GM21825 (cell line): ENCODE results near the gene DSG2.

Experiments
- ATAC-seq: cut with Tn5 transposase; IDR thresholded peaks from one replicate; pipeline ENCODE4 v1.9.1; 2021; ENCODE audit warnings: mild to moderate bottlenecking, moderate library complexity; ENCODE audit not compliant: unreplicated experiment

The DSG2 gene

DNA sequence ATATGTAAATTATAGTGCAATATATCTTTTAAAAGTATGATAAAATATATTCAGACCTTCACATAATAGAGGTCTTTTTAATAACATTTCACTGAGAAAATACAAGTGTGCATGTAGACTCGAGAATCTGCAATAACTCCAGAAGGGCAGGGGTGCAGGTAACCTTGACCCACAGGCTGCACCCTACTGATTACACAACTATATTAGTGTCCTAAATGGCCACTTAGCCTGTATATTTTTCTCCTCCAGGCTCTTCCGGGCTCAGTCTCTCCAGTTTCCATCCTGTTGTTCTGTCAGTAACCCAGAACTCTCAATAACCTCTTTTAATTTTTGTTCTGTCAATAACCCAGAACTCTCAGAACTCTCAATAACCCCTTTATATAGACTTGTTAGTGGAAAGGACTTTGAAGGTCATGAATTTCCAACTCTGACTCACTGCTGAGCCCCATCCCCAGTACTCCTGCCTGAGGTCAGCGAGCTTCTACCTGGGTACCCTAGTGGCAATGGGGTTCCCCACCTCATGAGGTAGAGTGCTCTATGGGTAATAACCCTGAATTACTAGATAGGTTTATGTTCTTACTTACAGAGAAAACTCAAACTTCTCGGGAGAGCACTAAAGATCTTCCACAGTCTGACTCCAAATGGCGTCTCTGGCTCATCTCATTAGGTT lies 85.3 kb downstream of the DSG2 start:
- ATAC-seq = no peak

DNA sequence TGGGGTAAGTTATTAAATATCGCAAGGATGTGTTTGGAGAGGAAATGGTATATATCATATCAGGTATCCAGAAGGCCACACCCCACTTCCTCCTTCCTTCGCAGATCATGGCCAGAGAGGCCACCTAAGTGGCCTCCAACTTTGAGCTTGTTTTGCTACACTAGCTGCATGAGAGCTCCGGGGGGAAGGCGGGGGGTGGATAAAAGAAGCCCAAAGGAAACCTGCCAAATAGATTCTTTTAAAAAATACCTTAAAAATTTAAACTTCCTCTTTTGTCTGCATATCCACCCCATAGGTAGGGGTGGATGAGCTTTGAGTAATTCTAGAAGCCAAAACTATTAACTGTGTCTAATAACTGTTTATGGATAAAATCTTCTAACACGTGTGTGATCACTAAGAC lies 88.0 kb downstream of the DSG2 start:
- ATAC-seq = no peak

DNA sequence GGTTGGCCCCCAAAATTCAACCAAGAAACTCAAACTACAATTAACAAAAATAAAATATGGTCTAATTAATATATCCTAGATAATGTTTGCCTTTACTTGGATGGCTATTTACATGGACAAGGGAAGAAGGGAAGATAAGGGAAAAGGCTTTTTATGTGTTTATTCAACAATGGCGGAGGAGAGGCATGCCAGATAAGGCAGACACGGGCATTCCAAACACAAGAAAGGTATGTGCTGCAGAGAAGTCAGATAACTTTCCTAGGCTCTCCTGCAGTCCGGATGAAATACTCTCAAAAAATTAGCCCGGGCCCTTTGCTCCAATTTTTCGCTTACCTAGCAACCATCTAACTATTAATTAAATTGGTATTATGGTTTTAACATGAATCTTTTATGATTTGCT lies 88.6 kb downstream of the DSG2 start:
- ATAC-seq = no peak

DNA sequence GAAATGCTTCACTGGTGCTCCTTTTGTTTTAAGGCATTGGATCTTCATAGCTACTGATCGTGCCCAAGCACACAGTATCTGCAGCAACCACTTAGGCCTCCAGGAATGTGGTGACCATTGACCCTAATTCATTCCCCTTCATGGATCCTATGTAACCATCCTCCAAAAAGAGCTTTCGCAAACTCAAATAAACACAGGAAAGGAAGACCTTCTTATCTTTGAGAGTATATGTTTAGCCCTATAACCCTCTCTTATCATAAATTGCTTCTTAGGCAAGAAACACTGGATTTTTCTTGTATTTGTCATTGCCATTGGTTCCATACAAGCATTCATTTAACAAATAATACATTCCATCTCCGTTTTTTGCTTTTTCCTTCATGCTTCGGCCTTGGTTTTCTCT lies 89.6 kb downstream of the DSG2 start:
- ATAC-seq = no peak

DNA sequence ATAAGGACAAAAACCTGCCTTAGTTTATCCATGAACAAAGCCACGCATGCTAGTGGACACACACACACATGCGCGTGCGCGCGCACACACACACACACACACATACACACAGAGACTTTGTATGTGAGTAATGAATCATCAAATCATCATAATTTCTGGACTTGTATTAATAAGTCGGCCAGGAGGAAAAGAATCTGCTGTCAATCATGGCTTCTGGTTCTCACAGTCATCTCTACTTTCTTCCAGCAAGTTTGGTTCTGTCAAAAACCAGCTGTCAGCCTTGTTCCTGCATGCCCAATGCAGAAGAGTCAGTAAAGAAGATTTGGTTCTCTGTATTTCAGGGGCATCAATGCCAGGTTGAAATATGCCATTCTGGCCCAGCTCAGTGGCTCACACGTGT lies 92.6 kb downstream of the DSG2 start:
- no peak for ATAC-seq

DNA sequence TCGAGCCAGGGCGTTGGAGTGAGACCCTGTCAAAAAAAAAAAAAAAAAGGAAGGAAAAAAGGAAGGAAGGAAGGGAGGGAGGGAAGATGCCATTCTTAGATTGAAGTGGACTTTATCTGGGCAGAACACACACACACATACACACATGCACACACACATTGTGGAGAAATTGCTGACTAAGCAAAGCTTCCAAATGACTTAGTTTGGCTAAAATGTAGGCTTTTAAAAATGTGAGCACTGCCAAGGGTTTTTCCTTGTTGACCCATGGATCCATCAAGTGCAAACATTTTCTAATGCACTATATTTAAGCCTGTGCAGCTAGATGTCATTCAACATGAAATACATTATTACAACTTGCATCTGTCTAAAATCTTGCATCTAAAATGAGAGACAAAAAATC lies 93.1 kb downstream of the DSG2 start:
- no peak for ATAC-seq

DNA sequence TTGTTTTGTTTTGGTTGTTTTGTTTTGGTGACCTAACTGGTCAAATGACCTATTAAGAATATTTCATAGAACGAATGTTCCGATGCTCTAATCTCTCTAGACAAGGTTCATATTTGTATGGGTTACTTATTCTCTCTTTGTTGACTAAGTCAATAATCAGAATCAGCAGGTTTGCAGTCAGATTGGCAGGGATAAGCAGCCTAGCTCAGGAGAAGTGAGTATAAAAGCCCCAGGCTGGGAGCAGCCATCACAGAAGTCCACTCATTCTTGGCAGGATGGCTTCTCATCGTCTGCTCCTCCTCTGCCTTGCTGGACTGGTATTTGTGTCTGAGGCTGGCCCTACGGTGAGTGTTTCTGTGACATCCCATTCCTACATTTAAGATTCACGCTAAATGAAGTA lies 93.7 kb downstream of the DSG2 start, which contains the start of gene TTR:
TTR (plus strand) TSS at position 250 of the 400 bp plus-strand sequence; CDS start at position 276, 26 bp downstream.
- ATAC-seq = no peak

DNA sequence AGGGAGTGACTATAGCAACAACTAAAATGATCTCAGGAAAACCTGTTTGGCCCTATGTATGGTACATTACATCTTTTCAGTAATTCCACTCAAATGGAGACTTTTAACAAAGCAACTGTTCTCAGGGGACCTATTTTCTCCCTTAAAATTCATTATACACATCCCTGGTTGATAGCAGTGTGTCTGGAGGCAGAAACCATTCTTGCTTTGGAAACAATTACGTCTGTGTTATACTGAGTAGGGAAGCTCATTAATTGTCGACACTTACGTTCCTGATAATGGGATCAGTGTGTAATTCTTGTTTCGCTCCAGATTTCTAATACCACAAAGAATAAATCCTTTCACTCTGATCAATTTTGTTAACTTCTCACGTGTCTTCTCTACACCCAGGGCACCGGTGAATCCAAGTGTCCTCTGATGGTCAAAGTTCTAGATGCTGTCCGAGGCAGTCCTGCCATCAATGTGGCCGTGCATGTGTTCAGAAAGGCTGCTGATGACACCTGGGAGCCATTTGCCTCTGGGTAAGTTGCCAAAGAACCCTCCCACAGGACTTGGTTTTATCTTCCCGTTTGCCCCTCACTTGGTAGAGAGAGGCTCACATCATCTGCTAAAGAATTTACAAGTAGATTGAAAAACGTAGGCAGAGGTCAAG lies 94.7 kb downstream of the DSG2 start:
- no peak for ATAC-seq

DNA sequence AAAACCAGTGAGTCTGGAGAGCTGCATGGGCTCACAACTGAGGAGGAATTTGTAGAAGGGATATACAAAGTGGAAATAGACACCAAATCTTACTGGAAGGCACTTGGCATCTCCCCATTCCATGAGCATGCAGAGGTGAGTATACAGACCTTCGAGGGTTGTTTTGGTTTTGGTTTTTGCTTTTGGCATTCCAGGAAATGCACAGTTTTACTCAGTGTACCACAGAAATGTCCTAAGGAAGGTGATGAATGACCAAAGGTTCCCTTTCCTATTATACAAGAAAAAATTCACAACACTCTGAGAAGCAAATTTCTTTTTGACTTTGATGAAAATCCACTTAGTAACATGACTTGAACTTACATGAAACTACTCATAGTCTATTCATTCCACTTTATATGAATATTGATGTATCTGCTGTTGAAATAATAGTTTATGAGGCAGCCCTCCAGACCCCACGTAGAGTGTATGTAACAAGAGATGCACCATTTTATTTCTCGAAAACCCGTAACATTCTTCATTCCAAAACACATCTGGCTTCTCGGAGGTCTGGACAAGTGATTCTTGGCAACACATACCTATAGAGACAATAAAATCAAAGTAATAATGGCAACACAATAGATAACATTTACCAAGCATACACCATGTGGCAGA lies 97.3 kb downstream of the DSG2 start:
- ATAC-seq = no peak

DNA sequence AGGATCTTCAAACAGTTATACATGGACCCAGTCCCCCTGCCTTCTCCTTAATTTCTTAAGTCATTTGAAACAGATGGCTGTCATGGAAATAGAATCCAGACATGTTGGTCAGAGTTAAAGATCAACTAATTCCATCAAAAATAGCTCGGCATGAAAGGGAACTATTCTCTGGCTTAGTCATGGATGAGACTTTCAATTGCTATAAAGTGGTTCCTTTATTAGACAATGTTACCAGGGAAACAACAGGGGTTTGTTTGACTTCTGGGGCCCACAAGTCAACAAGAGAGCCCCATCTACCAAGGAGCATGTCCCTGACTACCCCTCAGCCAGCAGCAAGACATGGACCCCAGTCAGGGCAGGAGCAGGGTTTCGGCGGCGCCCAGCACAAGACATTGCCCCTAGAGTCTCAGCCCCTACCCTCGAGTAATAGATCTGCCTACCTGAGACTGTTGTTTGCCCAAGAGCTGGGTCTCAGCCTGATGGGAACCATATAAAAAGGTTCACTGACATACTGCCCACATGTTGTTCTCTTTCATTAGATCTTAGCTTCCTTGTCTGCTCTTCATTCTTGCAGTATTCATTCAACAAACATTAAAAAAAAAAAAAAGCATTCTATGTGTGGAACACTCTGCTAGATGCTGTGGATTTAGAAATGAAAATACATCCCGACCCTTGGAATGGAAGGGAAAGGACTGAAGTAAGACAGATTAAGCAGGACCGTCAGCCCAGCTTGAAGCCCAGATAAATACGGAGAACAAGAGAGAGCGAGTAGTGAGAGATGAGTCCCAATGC lies 98.3 kb downstream of the DSG2 start:
- ATAC-seq = no peak

DNA sequence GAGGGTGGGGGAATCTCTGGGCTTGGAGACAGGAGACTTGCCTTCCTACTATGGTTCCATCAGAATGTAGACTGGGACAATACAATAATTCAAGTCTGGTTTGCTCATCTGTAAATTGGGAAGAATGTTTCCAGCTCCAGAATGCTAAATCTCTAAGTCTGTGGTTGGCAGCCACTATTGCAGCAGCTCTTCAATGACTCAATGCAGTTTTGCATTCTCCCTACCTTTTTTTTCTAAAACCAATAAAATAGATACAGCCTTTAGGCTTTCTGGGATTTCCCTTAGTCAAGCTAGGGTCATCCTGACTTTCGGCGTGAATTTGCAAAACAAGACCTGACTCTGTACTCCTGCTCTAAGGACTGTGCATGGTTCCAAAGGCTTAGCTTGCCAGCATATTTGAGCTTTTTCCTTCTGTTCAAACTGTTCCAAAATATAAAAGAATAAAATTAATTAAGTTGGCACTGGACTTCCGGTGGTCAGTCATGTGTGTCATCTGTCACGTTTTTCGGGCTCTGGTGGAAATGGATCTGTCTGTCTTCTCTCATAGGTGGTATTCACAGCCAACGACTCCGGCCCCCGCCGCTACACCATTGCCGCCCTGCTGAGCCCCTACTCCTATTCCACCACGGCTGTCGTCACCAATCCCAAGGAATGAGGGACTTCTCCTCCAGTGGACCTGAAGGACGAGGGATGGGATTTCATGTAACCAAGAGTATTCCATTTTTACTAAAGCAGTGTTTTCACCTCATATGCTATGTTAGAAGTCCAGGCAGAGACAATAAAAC lies 100.2 kb downstream of the DSG2 start:
- no peak for ATAC-seq
